PFSK-1 (cell line): ENCODE data around the gene JPH4.

ENCODE experiments used
- FOXP2 ChIP-seq: optimal IDR thresholded peaks from 2 replicates; pipeline ENCODE3; 2011; ENCODE audit warnings: borderline replicate concordance, control low read depth, inconsistent platforms; ENCODE audit not compliant: insufficient read depth; ENCODE audit errors: extremely low read length, extremely low read depth
- POLR2AphosphoS5 ChIP-seq: IDR thresholded peaks from 2 replicates; pipeline ENCODE4 v1.6.1; 2012; ENCODE audit warnings: low read depth, mild to moderate bottlenecking, control low read depth, low read length, moderate library complexity
- REST ChIP-seq, 2 experiments: IDR thresholded peaks; 2 replicates each; pipeline versions ENCODE4 v1.6.1 to v1.8.0; 2011 to 2012; ENCODE audit warnings: low read depth in 2 of 2, low read length in 2 of 2, control low read depth in 1 of 2, inconsistent platforms in 1 of 2, mild to moderate bottlenecking in 1 of 2, moderate library complexity in 1 of 2; ENCODE audit not compliant: insufficient read depth in 1 of 2
- SIN3A ChIP-seq: IDR thresholded peaks from 2 replicates; pipeline ENCODE4 v1.6.1; 2012; ENCODE audit warnings: mild to moderate bottlenecking, low read length, moderate library complexity, borderline replicate concordance; ENCODE audit not compliant: insufficient read depth
- TAF1 ChIP-seq: IDR thresholded peaks from 2 replicates; pipeline ENCODE4 v1.6.1; 2012; ENCODE audit warnings: low read length, control low read depth, borderline replicate concordance; ENCODE audit not compliant: insufficient read depth

Gene JPH4

DNA sequence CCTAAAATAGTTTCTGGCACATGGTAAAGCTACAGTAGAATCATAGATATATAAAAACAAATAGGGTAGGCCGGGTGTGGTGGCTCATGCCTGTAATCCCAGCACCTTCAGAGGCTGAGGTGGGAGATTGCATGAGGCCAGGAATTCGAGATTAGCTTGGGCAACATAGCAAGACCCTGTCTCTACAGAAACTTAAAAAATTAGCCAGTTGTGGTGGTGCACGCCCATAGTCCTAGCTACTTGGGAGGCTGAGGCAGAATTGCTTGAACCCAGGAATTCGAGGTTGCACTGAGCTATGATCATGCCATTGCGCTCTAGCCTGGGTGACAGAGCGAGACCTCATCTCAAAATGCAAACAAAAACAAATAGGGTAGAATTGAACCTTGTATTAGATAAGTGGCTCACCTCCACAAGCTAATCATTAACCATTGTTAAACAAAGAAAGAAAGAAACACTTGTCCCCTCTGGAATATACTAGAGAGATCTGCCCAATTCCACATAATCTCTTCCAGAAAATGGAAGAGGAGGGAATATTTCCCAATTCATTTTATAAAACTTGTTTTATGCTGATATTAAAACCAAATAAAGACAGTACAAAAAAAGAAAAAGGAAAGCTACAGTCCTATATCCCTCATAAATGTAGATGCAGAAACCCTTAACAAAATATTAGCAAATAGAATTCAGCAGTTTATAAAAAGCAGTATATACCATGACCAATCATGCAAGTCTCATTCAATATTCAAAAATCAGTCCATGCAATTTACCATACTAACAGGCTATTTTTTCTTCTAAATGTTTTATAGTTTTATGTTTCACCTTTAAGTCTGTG lies 34.9 kb upstream of the JPH4 start:
- TF ChIP-seq FOXP2 (no peak), POLR2AphosphoS5 (no peak), TAF1 (no peak), SIN3A (no peak), REST (IDR thresholded peaks at IDR 0.05; ENCODE audit: insufficient read depth in 1 of 2, low read depth in 2 of 2, low read length in 2 of 2) (no peak)

DNA sequence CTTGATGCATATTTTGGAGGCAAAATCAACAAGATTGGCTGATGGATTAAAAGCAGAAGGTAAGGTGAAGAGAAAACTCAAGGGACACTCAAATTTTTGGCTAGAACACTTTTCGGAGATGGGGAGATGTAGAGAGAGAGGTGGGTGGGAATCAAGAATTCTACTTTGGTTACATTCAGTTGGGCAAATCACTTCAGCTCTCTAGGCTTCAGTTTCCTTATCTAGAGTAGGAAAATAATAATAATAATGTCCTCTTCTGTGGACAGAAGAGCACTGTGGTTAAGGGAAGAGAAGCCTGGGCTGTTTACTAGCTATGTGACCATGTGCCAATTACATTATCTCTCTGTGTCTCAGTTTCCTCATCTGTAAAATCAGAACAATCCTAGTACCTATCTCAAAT lies 34.2 kb upstream of the JPH4 start:
- TF ChIP-seq TAF1 (no peak), POLR2AphosphoS5 (no peak), SIN3A (no peak), FOXP2 (no peak), REST (IDR thresholded peaks at IDR 0.05; ENCODE audit: insufficient read depth in 1 of 2, low read depth in 2 of 2, low read length in 2 of 2) (no peak)

GRCh38 chr14:23612354-23612732 lies 33.8 kb upstream of the JPH4 start:
- TF ChIP-seq TAF1 (no peak), POLR2AphosphoS5 (no peak), REST (IDR thresholded peaks at IDR 0.05; ENCODE audit: insufficient read depth in 1 of 2, low read depth in 2 of 2, low read length in 2 of 2) (no peak), FOXP2 (no peak), SIN3A (no peak)

- TF ChIP-seq TAF1: no peak
- no peak for TF ChIP-seq REST (IDR thresholded peaks at IDR 0.05; ENCODE audit: insufficient read depth in 1 of 2, low read depth in 2 of 2, low read length in 2 of 2)
- TF ChIP-seq SIN3A: no peak
- TF ChIP-seq POLR2AphosphoS5: no peak
- TF ChIP-seq FOXP2: no peak
Measured at GRCh38 chr14:23610815-23611289, 32.3 kb upstream of the JPH4 start.
